ENCODE measurements around the gene TTC39B.

- TF ChIP-seq CTCF (IDR thresholded peaks at IDR 0.05) (no peak), EZH2 (IDR thresholded peaks at IDR 0.05) (no peak)
Measured at GRCh38 chr9:15271403-15271802, 35.6 kb downstream of the TTC39B start.

All from neural progenitor cell (in vitro differentiated cells).